ENCODE results near the gene MTSS2.

The MTSS2 gene

DNA sequence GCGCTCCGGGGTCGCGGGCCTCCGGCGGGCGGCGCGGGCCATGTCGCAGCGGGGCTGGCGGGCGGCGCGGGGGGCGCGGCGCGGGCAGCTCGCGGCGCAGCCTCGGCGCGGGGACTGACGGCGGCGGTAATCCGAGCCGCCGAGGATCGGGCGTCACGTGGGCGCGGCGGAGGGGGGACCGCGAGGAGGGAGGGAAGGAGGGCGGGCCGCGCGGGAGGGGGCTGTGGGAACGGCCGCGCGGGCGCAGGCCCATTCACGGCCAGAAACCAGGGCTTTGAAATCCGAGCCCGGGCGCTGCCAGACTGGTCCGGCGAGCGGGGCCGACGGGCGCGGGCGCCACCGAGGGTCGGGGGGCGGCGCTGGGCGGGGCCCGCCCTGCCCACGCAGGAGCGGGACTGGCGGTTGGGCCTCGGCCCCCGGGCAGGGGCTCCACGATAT is at the start of gene MTSS2:
TSS of gene MTSS2 (minus strand) at position 116 of the 438 bp plus-strand sequence. CDS start 262 bp downstream, outside the sequence.
- peak in 1 of 2 experiments; percentile 16 for DNase-seq

- no peak for DNase-seq
Measured at GRCh38 chr16:70735141-70735979, 49.5 kb upstream of the MTSS2 start.

DNA sequence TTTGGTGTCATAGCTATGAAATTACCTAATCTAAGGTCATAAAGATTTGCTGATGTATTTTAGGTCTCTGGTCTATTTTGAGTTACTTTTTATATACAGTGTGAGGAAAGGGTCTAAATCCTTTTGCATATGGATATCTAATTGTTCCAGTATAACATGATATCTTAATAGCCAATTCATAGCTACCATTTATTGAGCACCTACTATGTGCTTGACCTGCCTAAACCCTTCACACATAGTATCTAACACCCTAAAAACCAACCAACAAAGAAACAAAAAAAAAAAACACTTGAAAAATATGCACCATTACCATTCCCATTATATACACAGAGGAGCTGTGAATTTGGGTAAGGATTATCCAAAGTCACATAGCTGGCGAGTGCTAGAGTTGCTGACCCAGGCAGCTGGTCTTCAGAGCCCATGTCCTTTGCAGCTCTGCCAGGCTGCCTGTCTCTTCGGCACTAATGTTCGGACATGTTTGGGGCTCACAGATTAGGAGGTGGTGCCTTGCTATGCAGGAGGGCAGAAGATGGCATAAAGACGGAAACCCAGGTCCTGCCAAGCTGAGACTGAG is 48.8 kb upstream of the MTSS2 start:
- no peak for DNase-seq

DNA sequence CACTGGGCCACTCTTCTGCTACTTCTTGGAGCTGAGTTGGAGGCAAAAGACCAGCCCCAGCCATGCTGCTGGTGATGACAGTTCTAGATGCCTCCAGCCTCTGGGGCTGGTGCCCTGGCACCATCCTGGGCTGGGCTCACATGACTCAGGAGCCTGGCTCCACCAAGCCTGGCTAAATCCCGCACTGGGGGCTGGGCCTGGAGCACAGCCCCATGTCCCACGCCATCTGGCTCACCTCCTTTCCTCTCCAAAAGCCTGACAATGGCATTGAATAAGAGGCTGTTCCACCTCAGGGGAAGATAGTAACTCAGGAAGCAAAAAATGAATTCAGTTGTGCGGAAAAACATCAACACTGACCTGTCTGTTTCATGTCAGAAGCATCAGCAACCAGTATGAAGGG is 45.1 kb upstream of the MTSS2 start:
- DNase-seq, result no peak

DNA sequence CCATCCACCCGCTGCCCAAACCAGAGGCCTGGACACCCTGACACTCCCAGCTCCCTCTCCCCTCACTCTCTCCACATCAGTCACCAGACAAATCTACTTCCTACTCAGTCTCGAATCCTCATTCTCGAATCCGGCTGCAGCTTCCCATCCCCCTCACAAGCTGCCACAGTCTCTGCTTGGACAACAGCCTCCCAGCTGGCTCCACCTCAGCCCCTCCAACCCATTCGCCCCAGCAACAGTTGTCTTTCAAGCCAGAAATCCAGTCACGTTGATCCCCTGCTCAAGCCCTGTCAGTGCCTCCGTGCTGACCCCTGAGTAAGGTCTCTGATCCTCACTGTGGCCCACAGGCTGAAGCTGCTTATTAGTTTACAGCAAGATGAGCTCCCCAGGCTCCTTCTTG is 44.2 kb upstream of the MTSS2 start:
- no peak for DNase-seq

GRCh38 chr16:70729292-70729691 is 43.4 kb upstream of the MTSS2 start:
- no peak for DNase-seq

DNA sequence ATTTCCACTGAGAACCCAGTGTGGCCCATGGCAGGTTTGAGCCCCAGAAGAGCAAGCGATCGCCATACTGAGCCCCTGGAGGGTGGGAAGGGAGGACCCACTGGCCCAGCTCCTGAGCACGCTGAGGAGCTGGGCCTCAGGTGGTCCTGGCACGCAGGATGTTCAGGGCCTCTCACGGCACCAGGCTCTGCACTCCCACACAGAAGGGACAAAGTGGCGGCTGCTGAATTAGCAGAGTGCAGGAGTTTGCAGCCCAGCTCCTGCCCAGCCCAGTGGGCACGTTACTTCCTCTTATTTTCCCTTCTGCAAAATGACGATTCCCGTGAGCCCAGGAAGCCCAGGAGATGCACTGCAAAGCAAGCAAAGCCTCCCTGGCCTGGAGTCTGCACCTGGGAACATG is 42.3 kb upstream of the MTSS2 start:
- no peak for DNase-seq

GRCh38 chr16:70726892-70727361 is 41.1 kb upstream of the MTSS2 start:
- no peak for DNase-seq

- DNase-seq, result no peak
Measured at GRCh38 chr16:70725912-70726828, 40.3 kb upstream of the MTSS2 start.

GRCh38 chr16:70725024-70725911 is 39.4 kb upstream of the MTSS2 start:
- DNase-seq, result no peak

DNA sequence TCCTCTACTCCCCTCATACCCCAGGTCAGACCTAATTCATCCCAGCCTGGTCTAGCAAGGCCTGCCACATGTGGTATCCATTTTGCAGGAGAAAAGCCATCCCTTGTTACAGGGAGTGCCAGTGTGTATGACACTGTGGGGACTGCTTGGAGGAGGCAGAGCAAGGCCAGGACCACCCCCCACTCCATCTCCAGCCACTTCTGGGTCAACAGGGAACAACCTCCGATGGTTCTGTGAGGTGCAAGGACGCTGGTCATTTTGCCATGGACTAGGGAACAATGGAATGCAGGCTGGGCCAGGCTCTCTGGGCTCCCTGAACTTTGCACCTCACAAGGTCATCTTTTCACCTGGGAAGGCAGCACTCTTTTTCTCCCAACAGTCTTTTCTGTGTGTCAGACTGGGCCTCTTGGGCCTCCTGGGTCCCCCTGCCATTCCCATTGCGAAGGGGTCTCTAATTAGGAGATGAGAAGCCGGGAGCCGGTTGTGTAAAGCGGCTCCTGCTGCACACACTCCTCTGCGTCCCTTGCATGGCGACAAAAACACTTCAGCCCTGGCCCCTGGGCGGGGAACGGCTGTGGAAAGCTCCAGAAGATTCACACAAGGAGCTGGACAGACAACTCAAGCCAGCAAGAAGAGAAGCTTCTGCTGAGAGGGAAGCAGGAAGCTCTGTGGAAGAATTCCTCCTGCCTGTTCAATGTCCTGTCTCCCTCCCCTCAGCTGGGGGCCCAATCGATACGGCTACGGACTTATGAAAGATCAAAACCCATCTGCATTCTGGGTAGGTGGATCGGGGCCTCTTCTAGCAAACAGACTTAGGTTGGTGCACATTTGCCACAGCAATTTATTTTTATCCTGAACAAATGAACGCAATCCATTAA is 38.5 kb upstream of the MTSS2 start:
- DNase-seq, result no peak

- DNase-seq, result no peak
Measured at GRCh38 chr16:70723740-70724145, 37.9 kb upstream of the MTSS2 start.

DNA sequence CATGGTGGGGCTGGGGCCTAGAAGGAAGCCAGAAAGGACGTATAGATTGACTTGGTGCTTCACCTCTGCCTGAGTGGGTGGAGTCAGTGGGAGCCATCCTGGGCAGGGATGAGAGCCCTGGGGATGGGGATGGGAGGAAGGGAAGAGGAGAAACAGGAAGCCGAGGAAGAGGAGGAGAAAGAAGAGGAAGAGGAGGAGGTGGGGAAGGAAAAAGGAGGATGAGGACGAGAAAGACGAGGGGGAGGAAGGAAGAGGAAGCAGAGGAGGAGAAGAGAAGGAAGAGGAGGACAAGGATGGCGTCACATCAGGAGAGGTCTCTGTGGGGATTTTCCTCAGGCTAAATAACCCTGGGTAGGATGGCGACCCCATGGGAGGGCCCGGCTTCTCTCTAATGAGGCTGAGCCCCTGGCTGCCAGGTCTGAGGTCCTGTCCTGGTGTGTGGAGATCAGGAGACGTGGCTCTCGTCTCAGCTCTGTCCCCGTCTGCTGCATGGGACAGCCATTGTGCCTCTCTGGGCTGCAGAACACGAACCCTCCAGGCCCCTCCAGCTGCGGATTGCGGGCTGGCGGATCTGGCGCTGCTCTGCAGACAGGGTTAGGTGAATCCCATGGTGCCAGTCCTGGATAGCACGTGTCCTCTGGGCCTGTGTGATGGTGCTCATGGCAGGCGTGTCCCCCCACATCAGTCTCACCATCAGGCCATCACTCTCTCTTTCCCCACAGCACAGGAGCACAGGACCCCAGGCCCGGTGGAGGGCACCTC is 35.5 kb upstream of the MTSS2 start:
- DNase-seq, result no peak

- DNase-seq, result no peak
Measured at GRCh38 chr16:70720425-70721201, 34.8 kb upstream of the MTSS2 start.

DNA sequence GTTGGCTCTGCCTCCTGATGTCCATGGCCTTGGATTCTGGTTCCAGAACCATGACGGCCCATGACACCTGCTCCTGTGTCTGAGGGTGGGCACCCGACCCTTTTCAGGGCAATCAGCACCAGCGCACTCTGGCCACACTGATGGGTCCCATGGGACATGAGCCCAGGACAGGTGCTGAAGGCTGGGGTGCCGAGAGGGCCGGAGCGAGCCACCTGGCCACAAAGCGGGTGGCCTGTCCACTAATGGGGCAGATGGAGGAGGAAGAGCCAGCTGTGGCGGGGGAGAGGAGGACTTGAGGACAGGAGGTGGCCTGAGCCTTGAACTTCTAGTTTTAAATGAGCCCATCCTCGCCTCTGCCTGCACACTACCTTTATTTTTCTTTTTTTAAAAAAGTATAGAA is 31.2 kb upstream of the MTSS2 start:
- DNase-seq, result no peak

DNA sequence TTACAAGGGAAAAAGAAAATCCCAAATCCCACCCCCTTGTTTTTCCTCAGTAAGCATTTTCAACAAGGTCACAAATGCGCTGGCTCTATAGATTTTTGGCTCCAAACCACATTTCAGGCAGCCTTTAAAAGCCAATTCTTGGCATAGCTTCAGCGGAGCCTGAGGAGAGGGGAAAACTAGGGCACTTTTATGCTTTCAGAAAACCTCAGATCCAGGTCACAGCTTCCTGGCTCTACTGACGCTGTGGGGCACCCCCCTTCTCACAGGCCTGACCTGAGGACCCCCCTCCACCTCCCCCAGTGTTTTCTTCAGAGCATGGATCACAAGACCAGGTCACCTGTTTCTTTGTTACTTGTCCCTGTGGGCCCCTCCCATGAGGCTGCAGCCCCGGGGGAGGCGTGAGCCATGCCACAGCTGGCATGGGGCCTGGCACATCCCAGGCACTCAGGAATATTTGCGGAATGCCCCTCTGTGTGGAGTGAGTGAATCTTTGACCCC is 30.1 kb upstream of the MTSS2 start:
- no peak for DNase-seq

GRCh38 chr16:70715055-70715858 is 29.4 kb upstream of the MTSS2 start:
- no peak for DNase-seq

- no peak for DNase-seq
Measured at GRCh38 chr16:70714581-70715054, 28.8 kb upstream of the MTSS2 start.

Measured in activated CD4-positive, alpha-beta T cell treated with anti-CD3 and anti-CD28 coated beads, Interleukin-2, amount 50 U/mL, for 48 hours (primary cell).